Liver (tissue), 9 donors: ENCODE results near the gene OMG. TPM values are rescaled to one million over a fixed set of nuclear protein-coding genes. Genes with fewer than 3 reads are reported as not detected.

ENCODE experiments used
- DNase-seq: peaks from one replicate; pipeline ENCODE4 v3.0.0-alpha.2; 2017; ENCODE audit warnings: low spot score
- H3K27ac ChIP-seq, 2 donors: one replicate each; pipeline ENCODE4 v1.7.0; 2013; ENCODE audit warnings: inconsistent platforms in 2 of 2, low read length in 2 of 2, control low read depth in 1 of 2, low read depth in 1 of 2, mild to moderate bottlenecking in 1 of 2
- H3K27me3 ChIP-seq, 4 donors: one replicate each; pipeline versions ENCODE4 v1.6.1 to v1.7.0; 2013; ENCODE audit warnings: low read length in 3 of 4, inconsistent platforms in 1 of 4, mild to moderate bottlenecking in 1 of 4, moderate library complexity in 1 of 4; ENCODE audit not compliant: control insufficient read depth in 4 of 4, insufficient read depth in 4 of 4
- H3K36me3 ChIP-seq, 4 donors: one replicate each; pipeline versions ENCODE4 v1.6.1 to v1.7.0; 2013; ENCODE audit warnings: low read length in 3 of 4, mild to moderate bottlenecking in 3 of 4, low read depth in 1 of 4, moderate library complexity in 1 of 4; ENCODE audit not compliant: control insufficient read depth in 4 of 4, insufficient read depth in 3 of 4
- H3K4me1 ChIP-seq, 4 donors: one replicate each; pipeline versions ENCODE4 v1.6.1 to v1.7.0; 2013; ENCODE audit warnings: low read length in 3 of 4, mild to moderate bottlenecking in 3 of 4, moderate library complexity in 1 of 4; ENCODE audit not compliant: control insufficient read depth in 4 of 4, insufficient read depth in 4 of 4
- H3K4me3 ChIP-seq, 3 donors: one replicate each; pipeline versions ENCODE4 v1.6.1 to v1.7.0; 2013; ENCODE audit warnings: low read length in 3 of 3, control low read depth in 1 of 3, low read depth in 1 of 3, mild to moderate bottlenecking in 1 of 3
- H3K9ac ChIP-seq, 2 donors: one replicate each; pipeline ENCODE4 v1.7.0; 2013; ENCODE audit warnings: low read length in 2 of 2, mild to moderate bottlenecking in 2 of 2, moderate library complexity in 2 of 2, control low read depth in 1 of 2, low read depth in 1 of 2
- H3K9me3 ChIP-seq, 4 donors: one replicate each; pipeline versions ENCODE4 v1.6.1 to v1.7.0; 2013; ENCODE audit warnings: low read length in 3 of 4; ENCODE audit not compliant: control insufficient read depth in 4 of 4
- GABPA ChIP-seq, 2 donors: IDR thresholded peaks in 1 of 2; conservative IDR thresholded peaks in 1 of 2; 2 replicates each; pipeline ENCODE4 v1.6.1; 2016; ENCODE audit warnings: antibody characterized with exemption in 2 of 2, mild to moderate bottlenecking in 1 of 2, moderate library complexity in 1 of 2
- HNF4A ChIP-seq, 2 donors: conservative IDR thresholded peaks; 2 replicates each; pipeline ENCODE4 v1.6.1; 2016; ENCODE audit warnings: antibody characterized with exemption in 2 of 2, mild to moderate bottlenecking in 2 of 2
- JUND ChIP-seq, 2 donors: IDR thresholded peaks; 2 replicates each; pipeline ENCODE4 v1.6.1; 2016; ENCODE audit warnings: antibody characterized with exemption in 2 of 2
- NR2F2 ChIP-seq: IDR thresholded peaks from 2 replicates; pipeline ENCODE4 v1.6.1; 2016; ENCODE audit warnings: antibody characterized with exemption
- RAD21 ChIP-seq, 2 donors: IDR thresholded peaks; 2 replicates each; pipeline ENCODE4 v1.6.1; 2016; ENCODE audit warnings: antibody characterized with exemption in 2 of 2, mild to moderate bottlenecking in 2 of 2
- RXRA ChIP-seq, 2 donors: IDR thresholded peaks; 2 replicates each; pipeline ENCODE4 v1.6.1; 2017 to 2018; ENCODE audit warnings: antibody characterized with exemption in 2 of 2, mild to moderate bottlenecking in 1 of 2
- TAF1 ChIP-seq: conservative IDR thresholded peaks from 2 replicates; pipeline ENCODE4 v1.6.1; 2016; ENCODE audit warnings: antibody characterized with exemption, mild to moderate bottlenecking
- YY1 ChIP-seq: IDR thresholded peaks from 2 replicates; pipeline ENCODE4 v1.6.1; 2016; ENCODE audit warnings: antibody characterized with exemption, mild to moderate bottlenecking
- WGBS: extraction: QIAGEN DNeasy Blood & Tissue Kit; methylation state at CpG from one replicate; pipeline ENCODE4 v1.1.7; 2013; 5-methylcytosine and 5-hydroxymethylcytosine counted together
- polyA plus RNA-seq, 2 donors: library from polyadenylated mRNA; stranded (reverse) in 1 of 2; unstranded in 1 of 2; fragments of 200-250 nt in 1 of 2; fragments of >200 nt in 1 of 2; fragmentation: Nextera tagmentation in 1 of 2; extraction: Ambion mirVana in 1 of 2; gene quantifications; one replicate each; pipeline versions ENCODE4 v1.2.1 to v1.2.3, GENCODE V29; 2013 to 2015
- total RNA-seq, 2 donors: library from RNA; depleted of rRNA; stranded (reverse); fragments of >200 nt; gene quantifications; one replicate each; pipeline ENCODE4 v1.2.3, GENCODE V29; 2014
- TF ChIP-seq, protein P1 (sequence below): fragments of 150-350 bp; IDR thresholded peaks from 2 replicates; pipeline ENCODE4 v1.5.1; 2017; ENCODE audit warnings: improper control_type of control experiment, low read depth, low read length; ENCODE audit not compliant: missing input control
- TF ChIP-seq, protein P2 (sequence below): IDR thresholded peaks from 2 replicates; pipeline ENCODE4 v1.6.1; 2016; ENCODE audit warnings: antibody characterized with exemption, mild to moderate bottlenecking
- TF ChIP-seq, protein P3 (sequence below): IDR thresholded peaks from 2 replicates; pipeline ENCODE4 v1.6.1; 2016; ENCODE audit warnings: antibody characterized with exemption
- donor health status: healthy.
- donor health status: healthy.
- donor health status: healthy.
- donor health status: healthy.
- donor health status: healthy.

The OMG gene
- total and polyA plus RNA-seq, 4 donors, result 0.05 to 2.1 (median 0.19) TPM

DNA sequence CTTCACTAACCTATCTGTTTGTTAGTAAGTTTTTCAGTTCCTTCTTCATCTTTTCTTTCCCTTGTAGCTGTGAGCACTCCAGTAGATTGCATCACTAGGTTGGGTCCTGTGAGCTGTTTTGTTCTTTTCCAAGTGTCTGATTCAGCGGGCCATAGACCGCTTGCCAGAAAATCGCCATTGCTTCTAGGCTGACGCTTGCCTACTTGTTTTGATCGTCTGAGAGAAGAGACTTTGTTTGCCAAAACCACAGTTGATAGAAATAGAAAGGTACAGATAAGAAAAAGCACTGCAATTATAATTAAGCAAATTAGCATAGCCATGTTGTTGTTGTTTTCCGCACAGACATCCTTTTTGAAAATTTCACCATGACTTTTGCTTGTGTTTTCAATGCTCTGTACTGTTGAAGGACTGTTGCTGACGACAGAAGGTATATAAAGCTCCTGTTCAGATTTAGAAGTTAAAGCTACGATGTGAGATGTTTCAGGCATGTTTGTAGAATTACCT is 21.3 kb upstream of the OMG start (continued):
- TF ChIP-seq, protein P1, sequence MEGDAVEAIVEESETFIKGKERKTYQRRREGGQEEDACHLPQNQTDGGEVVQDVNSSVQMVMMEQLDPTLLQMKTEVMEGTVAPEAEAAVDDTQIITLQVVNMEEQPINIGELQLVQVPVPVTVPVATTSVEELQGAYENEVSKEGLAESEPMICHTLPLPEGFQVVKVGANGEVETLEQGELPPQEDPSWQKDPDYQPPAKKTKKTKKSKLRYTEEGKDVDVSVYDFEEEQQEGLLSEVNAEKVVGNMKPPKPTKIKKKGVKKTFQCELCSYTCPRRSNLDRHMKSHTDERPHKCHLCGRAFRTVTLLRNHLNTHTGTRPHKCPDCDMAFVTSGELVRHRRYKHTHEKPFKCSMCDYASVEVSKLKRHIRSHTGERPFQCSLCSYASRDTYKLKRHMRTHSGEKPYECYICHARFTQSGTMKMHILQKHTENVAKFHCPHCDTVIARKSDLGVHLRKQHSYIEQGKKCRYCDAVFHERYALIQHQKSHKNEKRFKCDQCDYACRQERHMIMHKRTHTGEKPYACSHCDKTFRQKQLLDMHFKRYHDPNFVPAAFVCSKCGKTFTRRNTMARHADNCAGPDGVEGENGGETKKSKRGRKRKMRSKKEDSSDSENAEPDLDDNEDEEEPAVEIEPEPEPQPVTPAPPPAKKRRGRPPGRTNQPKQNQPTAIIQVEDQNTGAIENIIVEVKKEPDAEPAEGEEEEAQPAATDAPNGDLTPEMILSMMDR, result no peak
- TF ChIP-seq RAD21 (IDR thresholded peaks at IDR 0.05), result no peak

DNA sequence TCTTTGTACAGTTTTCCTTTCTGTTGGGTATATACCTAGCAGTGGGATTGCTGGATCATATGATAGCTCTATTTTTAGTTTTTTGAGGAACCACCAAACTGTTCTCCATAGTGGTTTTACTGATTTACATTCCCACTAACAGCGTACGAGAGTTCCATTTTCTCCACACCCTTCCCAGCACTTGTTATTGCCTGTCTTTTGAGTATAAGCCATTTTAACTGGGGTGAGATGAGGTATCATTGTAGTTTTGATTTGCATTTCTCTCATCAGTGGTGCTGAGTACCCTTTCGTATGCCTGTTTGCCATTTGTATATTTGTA is 17.7 kb upstream of the OMG start:
- WGBS, result 86% methylated on average over 3 of the region's 3 CpGs
- Histone ChIP-seq H3K9ac (no peak overlapping the region), H3K36me3 (no peaks in the 10 kb centered on the region), H3K27me3 (no peaks in the 10 kb centered on the region), H3K4me1 (no peaks in the 10 kb centered on the region), H3K9me3 (no peaks in the 10 kb centered on the region), H3K4me3 (no peak overlapping the region), H3K27ac (peak overlapping the region; percentile 8 to 62)
- no peak for DNase-seq
- TF ChIP-seq TAF1, result no peak
- no peak for TF ChIP-seq HNF4A (conservative IDR thresholded peaks at IDR 0.05)
- no peak for TF ChIP-seq YY1
- TF ChIP-seq JUND (IDR thresholded peaks at IDR 0.05), result no peak
- TF ChIP-seq, protein P2, sequence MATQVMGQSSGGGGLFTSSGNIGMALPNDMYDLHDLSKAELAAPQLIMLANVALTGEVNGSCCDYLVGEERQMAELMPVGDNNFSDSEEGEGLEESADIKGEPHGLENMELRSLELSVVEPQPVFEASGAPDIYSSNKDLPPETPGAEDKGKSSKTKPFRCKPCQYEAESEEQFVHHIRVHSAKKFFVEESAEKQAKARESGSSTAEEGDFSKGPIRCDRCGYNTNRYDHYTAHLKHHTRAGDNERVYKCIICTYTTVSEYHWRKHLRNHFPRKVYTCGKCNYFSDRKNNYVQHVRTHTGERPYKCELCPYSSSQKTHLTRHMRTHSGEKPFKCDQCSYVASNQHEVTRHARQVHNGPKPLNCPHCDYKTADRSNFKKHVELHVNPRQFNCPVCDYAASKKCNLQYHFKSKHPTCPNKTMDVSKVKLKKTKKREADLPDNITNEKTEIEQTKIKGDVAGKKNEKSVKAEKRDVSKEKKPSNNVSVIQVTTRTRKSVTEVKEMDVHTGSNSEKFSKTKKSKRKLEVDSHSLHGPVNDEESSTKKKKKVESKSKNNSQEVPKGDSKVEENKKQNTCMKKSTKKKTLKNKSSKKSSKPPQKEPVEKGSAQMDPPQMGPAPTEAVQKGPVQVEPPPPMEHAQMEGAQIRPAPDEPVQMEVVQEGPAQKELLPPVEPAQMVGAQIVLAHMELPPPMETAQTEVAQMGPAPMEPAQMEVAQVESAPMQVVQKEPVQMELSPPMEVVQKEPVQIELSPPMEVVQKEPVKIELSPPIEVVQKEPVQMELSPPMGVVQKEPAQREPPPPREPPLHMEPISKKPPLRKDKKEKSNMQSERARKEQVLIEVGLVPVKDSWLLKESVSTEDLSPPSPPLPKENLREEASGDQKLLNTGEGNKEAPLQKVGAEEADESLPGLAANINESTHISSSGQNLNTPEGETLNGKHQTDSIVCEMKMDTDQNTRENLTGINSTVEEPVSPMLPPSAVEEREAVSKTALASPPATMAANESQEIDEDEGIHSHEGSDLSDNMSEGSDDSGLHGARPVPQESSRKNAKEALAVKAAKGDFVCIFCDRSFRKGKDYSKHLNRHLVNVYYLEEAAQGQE, result no peak
- TF ChIP-seq, protein P1, result no peak
- TF ChIP-seq NR2F2, result no peak
- TF ChIP-seq GABPA (IDR thresholded peaks at IDR 0.05 in 1 of 2, conservative IDR thresholded peaks at IDR 0.05 in 1 of 2), result no peak
- TF ChIP-seq RXRA (IDR thresholded peaks at IDR 0.05), result no peak

DNA sequence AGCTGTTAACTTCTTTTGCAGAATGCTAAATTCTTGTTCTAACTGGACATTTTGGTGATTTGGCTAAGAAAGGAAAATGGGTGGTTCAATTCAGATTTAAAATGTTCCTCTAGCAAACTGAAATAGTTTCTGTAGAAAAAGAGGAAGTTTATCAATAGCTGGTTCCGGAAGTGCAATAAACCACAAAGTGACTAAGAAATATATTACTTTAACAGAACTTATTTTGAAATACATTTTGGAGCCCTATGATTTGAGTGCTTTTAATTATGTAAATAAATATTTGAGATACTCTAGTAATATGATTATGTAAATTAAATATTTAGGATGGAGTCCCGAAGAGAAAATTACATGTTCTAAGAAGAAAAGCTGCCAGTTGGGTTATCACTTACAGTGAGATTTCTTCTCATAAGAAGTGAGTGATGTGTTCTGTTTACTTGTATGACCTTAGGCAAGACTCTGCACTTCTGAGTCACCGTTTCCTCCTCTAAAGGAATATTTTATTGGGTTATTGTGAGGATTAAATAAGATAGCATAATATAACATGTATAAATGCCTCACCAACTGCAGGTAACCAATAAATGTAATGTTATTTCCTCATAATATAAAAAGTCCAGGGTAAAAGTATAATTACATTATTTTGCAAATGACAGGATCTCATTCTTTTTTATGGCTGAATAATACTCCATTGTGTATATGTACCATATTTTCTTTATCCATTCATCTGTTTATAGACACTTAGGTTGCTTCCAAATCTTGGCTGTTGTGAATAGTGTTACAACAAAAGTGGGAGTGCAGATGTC is 17.1 kb upstream of the OMG start, which contains the start of gene EVI2B:
EVI2B (minus strand) TSS at position 73 of the 800 bp plus-strand sequence. CDS start 8,445 bp downstream, outside the sequence.
- Histone ChIP-seq H3K36me3 (no peaks in the 10 kb centered on the region), H3K4me3 (no peak within 1 kb of the TSS), H3K4me1 (no peaks in the 10 kb centered on the region), H3K27me3 (no peaks in the 10 kb centered on the region), H3K9me3 (no peaks in the 10 kb centered on the region), H3K27ac (peak within 1 kb of the TSS; percentile 41 to 62), H3K9ac (peak within 1 kb of the TSS in 1 of 2 donors; percentile 89)
- TF ChIP-seq YY1, result peak; percentile 10
- peak; percentile 47 to 54 for TF ChIP-seq JUND (IDR thresholded peaks at IDR 0.05)
- TF ChIP-seq, protein P1, result no peak
- TF ChIP-seq, protein P2, result no peak
- TF ChIP-seq, protein P3, sequence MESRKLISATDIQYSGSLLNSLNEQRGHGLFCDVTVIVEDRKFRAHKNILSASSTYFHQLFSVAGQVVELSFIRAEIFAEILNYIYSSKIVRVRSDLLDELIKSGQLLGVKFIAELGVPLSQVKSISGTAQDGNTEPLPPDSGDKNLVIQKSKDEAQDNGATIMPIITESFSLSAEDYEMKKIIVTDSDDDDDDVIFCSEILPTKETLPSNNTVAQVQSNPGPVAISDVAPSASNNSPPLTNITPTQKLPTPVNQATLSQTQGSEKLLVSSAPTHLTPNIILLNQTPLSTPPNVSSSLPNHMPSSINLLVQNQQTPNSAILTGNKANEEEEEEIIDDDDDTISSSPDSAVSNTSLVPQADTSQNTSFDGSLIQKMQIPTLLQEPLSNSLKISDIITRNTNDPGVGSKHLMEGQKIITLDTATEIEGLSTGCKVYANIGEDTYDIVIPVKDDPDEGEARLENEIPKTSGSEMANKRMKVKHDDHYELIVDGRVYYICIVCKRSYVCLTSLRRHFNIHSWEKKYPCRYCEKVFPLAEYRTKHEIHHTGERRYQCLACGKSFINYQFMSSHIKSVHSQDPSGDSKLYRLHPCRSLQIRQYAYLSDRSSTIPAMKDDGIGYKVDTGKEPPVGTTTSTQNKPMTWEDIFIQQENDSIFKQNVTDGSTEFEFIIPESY, result no peak
- no peak for TF ChIP-seq NR2F2
- 64% methylated on average over 3 of the region's 3 CpGs for WGBS
- no peak for DNase-seq
